ENCODE measurements around the gene TLX2. TPM values are rescaled to one million over a fixed set of nuclear protein-coding genes. Genes with fewer than 3 reads are reported as not detected.
A peak's percentile ranks its signal among the peaks of the same experiment; 100 is the strongest.

The TLX2 gene
- total RNA-seq, 3 donors from 2014 or later: not detected

DNA sequence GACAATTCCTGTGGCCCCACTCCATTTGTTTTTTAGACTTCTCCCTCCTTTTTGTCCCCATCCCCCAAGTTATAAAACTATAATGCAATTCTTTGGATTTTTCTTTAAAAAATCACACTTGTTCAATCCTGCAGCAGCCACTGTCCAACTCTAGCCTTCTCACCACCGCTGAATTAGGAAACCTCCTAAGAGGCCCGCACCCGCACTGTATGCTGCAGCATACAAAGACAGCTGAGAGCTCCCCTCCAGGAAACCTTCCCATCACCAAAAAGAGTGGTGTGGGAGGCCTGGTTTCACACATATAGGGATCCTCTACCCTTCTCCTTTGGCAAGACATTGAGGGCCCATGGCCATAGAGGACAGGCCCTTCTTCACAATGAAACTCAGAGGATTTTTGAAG lies 9.7 kb upstream of the TLX2 start:
- peaks cover 0 to 4% of the 10 kb centered on the region in 2 donors for H3K27me3 ChIP-seq
- peak overlapping the region in 1 of 2 donors; percentile 89 for H3K27ac ChIP-seq
- peaks cover 0 to 19% of the 10 kb centered on the region in 2 donors for H3K4me1 ChIP-seq
- no peaks in the 10 kb centered on the region for H3K9me3 ChIP-seq
- no peak for TF ChIP-seq POLR2AphosphoS5 (IDR thresholded peaks at IDR 0.05)
- no peaks in the 10 kb centered on the region for H3K36me3 ChIP-seq
- DNase-seq (ENCODE audit: low spot score in 2 of 2): no peak
- peak overlapping the region in 2 of 3 donors; percentile 68 to 72 for H3K4me3 ChIP-seq
- intact Hi-C loops (cut with DNase I; ENCODE audit: low total_unique reads): no loop called here

DNA sequence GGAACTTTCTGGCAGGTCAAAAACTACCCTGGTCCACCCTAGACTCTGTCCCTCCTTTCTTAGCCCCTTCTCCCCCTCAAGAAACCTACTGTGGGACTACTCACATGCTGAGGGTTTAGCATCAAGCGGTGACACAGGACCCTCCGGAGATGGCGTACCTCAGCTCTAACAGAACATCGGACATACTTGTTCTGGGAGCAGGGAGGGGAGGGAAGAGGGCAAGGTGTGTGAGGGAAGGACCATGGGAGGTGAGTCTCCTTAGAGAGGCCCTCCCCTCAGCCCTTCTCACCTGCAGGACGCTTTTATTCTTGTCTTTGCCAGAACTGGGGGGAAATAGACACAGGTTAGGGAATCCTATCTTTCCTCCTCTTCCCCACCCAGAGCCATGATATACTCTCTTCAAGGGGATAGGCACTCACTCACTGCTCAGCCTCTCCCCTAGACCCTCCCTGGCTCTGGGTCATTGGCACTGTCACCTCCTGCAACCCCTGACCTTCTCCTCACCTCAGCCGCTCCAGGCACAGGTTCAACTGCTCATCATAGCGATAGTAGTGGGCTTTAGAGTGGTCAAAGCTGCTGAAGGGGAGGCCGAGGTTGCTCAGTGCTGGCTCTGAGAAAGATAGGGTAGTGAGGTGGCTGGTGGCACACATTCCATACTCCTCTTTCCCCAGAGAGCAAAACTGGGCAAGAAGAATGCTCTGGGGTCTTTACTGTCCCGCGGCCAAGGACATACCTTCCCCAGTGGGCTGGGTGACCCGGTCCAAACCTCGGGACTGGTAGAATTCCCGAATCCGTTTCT lies 8.6 kb upstream of the TLX2 start:
- no peaks in the 10 kb centered on the region for H3K9me3 ChIP-seq
- no peaks in the 10 kb centered on the region for H3K27me3 ChIP-seq
- TF ChIP-seq POLR2AphosphoS5 (IDR thresholded peaks at IDR 0.05): no peak
- TF ChIP-seq, protein P1, sequence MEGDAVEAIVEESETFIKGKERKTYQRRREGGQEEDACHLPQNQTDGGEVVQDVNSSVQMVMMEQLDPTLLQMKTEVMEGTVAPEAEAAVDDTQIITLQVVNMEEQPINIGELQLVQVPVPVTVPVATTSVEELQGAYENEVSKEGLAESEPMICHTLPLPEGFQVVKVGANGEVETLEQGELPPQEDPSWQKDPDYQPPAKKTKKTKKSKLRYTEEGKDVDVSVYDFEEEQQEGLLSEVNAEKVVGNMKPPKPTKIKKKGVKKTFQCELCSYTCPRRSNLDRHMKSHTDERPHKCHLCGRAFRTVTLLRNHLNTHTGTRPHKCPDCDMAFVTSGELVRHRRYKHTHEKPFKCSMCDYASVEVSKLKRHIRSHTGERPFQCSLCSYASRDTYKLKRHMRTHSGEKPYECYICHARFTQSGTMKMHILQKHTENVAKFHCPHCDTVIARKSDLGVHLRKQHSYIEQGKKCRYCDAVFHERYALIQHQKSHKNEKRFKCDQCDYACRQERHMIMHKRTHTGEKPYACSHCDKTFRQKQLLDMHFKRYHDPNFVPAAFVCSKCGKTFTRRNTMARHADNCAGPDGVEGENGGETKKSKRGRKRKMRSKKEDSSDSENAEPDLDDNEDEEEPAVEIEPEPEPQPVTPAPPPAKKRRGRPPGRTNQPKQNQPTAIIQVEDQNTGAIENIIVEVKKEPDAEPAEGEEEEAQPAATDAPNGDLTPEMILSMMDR (IDR thresholded peaks at IDR 0.05): no peak
- TF ChIP-seq POLR2A (IDR thresholded peaks at IDR 0.05): no peak
- no peaks in the 10 kb centered on the region for H3K36me3 ChIP-seq
- H3K4me3 ChIP-seq: peak overlapping the region in 2 of 3 donors; percentile 16 to 87
- no peak for DNase-seq (ENCODE audit: low spot score in 2 of 2)
- intact Hi-C loops (cut with DNase I; ENCODE audit: low total_unique reads): no loop called here
- H3K27ac ChIP-seq: peak overlapping the region in 1 of 2 donors; percentile 42
- peaks cover 0 to 19% of the 10 kb centered on the region in 2 donors for H3K4me1 ChIP-seq

DNA sequence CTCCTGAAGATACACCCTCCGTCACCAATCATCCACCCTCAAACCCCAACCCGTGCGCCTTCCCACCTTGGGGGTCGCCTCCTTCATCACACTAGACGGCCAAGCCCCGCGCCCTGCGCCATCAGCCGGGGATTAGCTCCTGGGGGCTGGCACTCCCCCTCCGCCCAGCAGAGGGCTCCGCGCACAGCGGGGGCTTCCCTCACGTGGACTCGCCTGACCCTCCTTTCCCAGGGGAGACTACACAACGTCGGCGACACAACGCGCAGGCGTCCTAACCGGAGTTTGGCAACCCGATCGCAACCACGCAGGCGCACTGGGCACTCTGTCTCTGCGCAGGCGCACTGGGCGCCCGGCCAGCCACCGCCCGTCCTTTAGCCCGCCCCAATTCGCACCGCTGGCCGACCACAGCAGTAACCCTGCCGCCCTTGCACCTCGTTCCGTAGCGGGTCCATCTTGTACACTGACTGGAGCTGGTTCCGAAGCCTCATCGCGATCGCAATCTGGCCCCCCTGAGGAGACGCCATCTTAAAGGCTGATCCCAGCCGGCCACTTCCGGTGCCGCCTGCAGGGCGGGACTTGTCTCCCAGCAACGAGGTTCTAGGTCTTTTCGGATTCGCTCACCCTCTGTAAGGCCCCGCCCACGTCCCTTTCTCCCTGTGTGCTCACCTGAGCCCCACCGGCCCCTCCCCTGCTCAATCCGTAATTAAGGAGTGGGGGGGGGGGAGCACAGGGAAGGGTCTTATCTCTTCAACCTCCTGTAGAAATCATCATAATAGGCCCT lies 6.9 kb upstream of the TLX2 start, which contains the start of gene PCGF1:
TSS of gene PCGF1 (minus strand) at position 551 of the 781 bp plus-strand sequence. CDS start at position 524, 27 bp downstream.
- peak within 1 kb of the TSS; percentile 99 for H3K27ac ChIP-seq
- peaks cover 0 to 19% of the 10 kb centered on the region in 2 donors for H3K4me1 ChIP-seq
- TF ChIP-seq POLR2A (IDR thresholded peaks at IDR 0.05) (peak; percentile 13), POLR2AphosphoS5 (IDR thresholded peaks at IDR 0.05) (peak; percentile 89 to 95 (median 94))
- TF ChIP-seq, protein P1 (IDR thresholded peaks at IDR 0.05): peak in 1 of 3 donors; percentile 17
- H3K9me3 ChIP-seq: no peaks in the 10 kb centered on the region
- peak within 1 kb of the TSS; percentile 63 to 87 (median 82) for H3K4me3 ChIP-seq
- no peaks in the 10 kb centered on the region for H3K36me3 ChIP-seq
- peak; percentile 98 to 99 for DNase-seq (ENCODE audit: low spot score in 2 of 2)
- peaks cover 0 to 5% of the 10 kb centered on the region in 2 donors for H3K27me3 ChIP-seq
- intact Hi-C loops (cut with DNase I; ENCODE audit: low total_unique reads): no loop called here

- H3K36me3 ChIP-seq: no peaks in the 10 kb centered on the region
- TF ChIP-seq POLR2A (IDR thresholded peaks at IDR 0.05): no peak
- peaks cover 1 to 12% of the 10 kb centered on the region in 2 donors for H3K27me3 ChIP-seq
- peak in 1 of 2 donors; percentile 37 for DNase-seq (ENCODE audit: low spot score in 2 of 2)
- intact Hi-C loops (cut with DNase I; ENCODE audit: low total_unique reads): no loop called here
- H3K4me1 ChIP-seq: peaks cover 0 to 19% of the 10 kb centered on the region in 2 donors
- no peaks in the 10 kb centered on the region for H3K9me3 ChIP-seq
- H3K4me3 ChIP-seq: peak overlapping the region; percentile 63 to 87 (median 82)
- H3K27ac ChIP-seq: peak overlapping the region; percentile 99
Observed at GRCh38 chr2:74507926-74508520, 6.2 kb upstream of the TLX2 start.

- TF ChIP-seq, protein P1 (IDR thresholded peaks at IDR 0.05): no peak
- TF ChIP-seq POLR2AphosphoS5 (IDR thresholded peaks at IDR 0.05): no peak
- no peak for DNase-seq (ENCODE audit: low spot score in 2 of 2)
- Histone ChIP-seq H3K27ac (no peak overlapping the region), H3K36me3 (no peaks in the 10 kb centered on the region), H3K9me3 (no peaks in the 10 kb centered on the region), H3K27me3 (peaks cover 13 to 34% of the 10 kb centered on the region in 2 donors), H3K4me1 (peaks cover 0 to 17% of the 10 kb centered on the region in 2 donors), H3K4me3 (no peak overlapping the region)
- intact Hi-C loops (cut with DNase I; ENCODE audit: low total_unique reads): no loop called here
Observed at GRCh38 chr2:74510272-74510671, 4.0 kb upstream of the TLX2 start.

Measured in breast epithelium (tissue), 4 donors.